22Rv1 (cell line): ENCODE data around the gene MLNR.

Source experiments
- ZFX ChIP-seq: fragments of 450-650 bp; IDR thresholded peaks from 2 replicates; pipeline ENCODE4 v1.6.1; 2017; ENCODE audit warnings: antibody characterized with exemption, borderline replicate concordance
- TF ChIP-seq, protein P1 (sequence below): fragments of 450-650 bp; IDR thresholded peaks from 2 replicates; pipeline ENCODE4 v1.5.1; 2017; ENCODE audit warnings: mild to moderate bottlenecking

DNA sequence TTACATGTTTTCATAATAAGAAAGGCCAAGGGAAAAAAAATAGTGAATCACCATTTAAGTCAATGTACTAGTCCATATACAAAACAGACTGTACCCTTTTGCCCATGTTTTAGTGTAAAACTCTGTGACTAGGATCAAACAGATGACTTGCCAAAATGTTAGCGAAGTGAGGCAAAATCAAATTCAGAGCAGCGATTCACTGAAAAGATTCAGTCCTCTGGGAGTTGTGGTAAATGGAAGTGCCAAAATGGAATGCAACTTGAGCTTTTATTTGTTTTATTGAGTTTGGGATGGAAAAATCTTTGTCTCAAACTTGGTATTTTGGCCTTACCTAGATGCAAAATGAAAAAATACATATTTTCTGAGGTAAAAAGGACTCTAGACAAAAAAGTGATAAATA is 36.7 kb downstream of the MLNR start:
- TF ChIP-seq, protein P1, sequence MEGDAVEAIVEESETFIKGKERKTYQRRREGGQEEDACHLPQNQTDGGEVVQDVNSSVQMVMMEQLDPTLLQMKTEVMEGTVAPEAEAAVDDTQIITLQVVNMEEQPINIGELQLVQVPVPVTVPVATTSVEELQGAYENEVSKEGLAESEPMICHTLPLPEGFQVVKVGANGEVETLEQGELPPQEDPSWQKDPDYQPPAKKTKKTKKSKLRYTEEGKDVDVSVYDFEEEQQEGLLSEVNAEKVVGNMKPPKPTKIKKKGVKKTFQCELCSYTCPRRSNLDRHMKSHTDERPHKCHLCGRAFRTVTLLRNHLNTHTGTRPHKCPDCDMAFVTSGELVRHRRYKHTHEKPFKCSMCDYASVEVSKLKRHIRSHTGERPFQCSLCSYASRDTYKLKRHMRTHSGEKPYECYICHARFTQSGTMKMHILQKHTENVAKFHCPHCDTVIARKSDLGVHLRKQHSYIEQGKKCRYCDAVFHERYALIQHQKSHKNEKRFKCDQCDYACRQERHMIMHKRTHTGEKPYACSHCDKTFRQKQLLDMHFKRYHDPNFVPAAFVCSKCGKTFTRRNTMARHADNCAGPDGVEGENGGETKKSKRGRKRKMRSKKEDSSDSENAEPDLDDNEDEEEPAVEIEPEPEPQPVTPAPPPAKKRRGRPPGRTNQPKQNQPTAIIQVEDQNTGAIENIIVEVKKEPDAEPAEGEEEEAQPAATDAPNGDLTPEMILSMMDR = no peak
- no peak for TF ChIP-seq ZFX
